ENCODE measurements around the gene SEMA4A.
"Not testable (repeated sequence)": the region's sequence is repeated elsewhere in the genome, so short reads cannot be mapped to it uniquely, and the experiment has no call there.

SEMA4A gene

DNA sequence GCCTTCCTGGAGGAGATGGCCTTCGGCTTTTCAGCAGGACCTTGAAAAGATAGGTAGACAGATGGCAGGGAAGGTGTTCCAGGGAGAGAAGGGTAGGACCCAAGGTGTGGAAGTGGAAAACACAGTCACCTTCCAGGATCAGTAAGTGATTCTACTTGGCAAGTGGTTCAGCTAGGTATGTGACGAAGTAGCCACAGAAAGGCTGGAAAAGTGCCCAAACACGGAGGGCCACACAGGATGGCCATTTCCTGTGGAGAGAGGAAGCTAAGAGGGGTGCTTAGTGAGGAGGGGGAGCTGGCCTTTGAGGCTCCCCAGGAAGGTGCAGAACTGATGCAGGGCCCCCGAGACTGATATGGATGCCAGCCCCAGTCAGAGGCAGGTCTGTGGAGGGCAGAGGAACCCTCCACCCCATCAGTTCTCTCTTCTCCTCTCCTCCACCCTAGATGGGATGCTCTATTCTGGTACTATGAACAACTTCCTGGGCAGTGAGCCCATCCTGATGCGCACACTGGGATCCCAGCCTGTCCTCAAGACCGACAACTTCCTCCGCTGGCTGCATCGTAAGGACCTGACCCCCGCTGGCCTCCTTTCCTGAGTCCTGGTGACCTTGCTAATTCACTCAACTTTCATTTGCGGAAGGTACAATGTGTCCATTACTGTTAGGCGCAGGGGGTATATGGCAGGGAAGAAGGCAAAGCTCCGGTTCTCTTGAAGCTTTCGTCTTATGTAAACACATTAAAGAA is 6.8 kb downstream of the SEMA4A start:
- DNase-seq (ENCODE audit: low read depth in 2 of 2): no peak

DNA sequence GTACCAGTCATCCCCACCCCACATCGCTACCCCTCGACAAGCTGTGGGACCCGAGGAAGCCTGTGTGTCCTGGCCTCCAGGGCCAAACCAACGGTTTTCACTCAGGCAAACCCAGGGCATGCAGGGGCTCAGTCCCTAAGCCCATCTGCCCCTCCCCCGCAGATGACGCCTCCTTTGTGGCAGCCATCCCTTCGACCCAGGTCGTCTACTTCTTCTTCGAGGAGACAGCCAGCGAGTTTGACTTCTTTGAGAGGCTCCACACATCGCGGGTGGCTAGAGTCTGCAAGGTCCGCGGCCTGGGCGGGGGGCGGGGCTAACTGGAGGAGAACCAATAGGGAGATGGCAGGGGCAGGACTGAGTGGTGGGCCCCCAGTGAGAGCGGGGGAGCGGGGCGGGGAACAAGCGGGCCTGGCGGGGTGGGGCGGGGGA is 7.4 kb downstream of the SEMA4A start:
- DNase-seq (ENCODE audit: low read depth in 2 of 2): peak; percentile 63 to 76

DNA sequence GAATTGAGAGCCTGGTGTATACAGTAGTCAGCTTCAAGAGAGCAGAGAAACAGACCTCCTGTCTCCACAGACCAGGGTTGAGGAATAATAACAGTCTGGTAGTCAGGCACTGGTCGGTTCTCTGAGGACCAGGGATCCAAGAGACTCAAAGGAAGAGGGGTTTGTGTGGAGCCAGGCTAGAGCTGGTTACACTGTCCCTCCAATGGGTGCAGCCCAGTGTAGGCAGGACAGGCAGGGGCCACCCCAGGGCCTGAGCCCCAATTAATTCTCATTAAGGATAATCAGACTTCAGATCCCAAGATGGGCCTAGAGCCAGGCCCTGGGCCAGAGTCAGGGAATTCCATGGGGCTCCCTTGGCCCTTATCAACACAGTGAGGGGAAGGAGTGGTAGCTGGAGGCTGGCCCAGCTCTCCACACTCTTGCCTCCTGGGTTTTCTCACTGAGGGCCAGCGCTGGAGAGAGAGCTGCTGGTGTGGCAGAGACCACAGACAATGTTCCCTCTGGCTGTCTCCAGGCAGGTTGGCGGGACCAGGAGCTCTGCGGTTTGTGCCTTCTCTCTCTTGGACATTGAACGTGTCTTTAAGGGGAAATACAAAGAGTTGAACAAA is 9.1 kb downstream of the SEMA4A start:
- no peak for DNase-seq (ENCODE audit: low read depth in 2 of 2)

DNA sequence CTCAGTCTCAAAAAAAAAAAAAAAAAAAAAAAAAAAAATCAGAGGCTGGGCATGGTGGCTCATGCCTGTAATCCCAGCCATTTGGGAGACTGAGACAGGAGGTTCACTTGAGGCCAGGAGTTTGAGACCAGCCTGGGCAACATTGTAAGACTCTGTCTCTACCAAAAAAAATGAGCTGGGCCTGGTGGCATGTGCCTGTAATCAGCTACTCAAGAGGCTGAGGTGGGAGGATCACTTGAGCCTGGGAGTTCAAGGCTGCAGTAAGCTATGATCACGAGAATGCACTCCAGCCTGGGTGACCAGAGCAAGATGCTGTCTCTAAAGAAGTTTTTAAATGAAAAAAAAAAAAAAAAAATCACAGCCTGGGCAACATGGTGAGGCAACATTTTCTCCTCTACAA is 10.3 kb downstream of the SEMA4A start:
- no peak for DNase-seq (ENCODE audit: low read depth in 2 of 2)

DNA sequence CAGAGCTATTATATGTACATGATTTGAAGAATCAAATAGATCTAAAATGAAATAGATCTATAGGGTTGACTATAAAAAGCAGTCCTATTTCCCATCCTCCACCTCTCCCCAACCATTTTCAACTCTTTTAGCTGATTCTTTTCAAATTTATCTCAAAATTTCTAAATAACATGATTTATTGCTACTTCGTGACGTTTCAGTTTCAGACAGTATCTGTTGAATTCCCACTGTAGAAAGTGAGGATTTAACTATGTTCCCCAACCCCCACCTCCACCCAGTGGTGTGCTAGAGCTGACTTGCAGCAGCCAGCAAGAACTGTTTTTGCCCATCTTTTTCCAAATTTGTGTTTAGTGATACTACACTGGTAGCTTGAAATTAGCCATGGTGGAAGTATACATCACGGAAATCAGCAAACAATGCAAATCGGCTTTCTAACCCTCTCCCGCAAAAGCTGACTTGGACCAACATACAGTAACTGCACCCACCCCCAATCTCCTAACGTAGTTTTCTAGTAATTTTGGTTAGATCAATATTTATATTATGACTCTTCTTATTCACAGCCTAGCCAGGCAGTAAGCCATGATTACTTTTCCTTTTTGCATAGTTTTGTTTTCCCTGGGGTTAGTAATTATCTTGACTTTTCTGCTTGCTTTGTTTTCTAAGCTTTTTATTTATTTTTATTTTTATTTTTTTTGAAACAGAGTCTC is 10.9 kb downstream of the SEMA4A start:
- DNase-seq (ENCODE audit: low read depth in 2 of 2): no peak

DNA sequence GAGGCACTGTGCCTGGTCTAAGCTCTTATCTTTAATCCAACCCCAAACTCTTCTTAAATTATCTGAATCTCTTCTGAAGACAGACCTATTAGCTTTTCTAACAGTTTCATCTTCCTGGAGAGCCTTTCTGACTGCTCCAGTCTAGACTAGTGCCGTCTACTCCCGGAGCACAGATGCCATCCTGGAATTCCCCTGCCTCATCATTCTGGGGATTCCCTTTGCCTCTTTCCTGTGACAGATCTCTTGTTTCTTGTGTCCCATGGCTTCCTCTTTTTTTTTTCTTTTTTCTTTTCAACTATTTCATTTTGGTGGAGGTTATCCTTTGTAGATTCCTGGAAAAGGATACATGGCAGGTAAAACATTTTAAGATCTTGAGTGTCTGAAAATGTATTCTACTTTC is 11.7 kb downstream of the SEMA4A start:
- DNase-seq (ENCODE audit: low read depth in 2 of 2): no peak

DNA sequence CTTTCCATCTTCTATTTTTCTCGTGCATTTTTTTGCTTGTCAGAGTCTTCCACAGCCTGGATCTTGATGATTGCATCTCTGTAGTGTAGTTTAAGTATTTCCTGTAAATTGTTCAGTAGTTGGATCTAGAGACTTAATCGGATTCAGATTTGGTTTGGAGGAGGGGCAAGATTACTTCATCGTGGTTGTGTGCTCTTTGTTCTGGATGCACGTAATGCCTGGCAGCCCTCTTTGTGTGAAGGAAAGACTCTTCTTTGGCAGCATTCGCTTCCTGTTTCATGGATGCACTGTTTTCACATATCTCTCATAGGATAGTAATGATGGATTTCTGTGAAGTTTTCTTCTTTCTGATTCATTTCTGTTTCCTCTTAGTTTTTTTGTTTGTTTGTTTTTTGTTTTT is 14.2 kb downstream of the SEMA4A start:
- DNase-seq (ENCODE audit: low read depth in 2 of 2): no peak

DNA sequence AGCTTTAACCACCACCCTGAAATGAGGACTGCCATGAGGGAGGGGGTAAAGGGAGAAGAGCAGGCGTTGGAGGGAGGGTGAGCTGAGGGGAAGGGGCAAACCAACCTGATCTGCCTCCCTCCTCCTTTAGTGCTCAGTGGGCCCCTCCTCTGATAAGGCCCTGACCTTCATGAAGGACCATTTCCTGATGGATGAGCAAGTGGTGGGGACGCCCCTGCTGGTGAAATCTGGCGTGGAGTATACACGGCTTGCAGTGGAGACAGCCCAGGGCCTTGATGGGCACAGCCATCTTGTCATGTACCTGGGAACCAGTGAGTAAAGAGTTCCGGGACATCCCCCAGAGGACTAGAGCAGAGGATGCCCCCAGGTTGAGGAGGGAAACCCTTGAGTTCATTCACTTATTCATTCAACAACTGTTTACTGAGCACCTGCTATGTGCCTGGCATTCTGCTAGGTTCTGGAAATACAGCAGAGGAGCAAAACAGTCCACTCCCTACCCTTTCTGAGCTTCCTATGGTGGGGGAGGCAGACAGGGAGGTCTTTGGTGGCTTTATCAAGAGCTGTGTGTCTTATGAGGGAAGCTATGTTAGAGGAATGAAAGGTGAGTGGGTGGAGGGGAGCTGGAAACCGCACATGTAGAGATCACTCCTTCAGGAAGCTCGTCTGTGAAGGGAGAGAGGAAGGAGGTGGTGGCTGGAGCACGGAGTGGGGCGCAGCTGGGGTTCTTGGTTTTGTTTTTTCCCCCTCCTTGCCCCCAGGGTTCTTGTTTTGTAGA is 19.5 kb downstream of the SEMA4A start:
- no peak for DNase-seq (ENCODE audit: low read depth in 2 of 2)

DNA sequence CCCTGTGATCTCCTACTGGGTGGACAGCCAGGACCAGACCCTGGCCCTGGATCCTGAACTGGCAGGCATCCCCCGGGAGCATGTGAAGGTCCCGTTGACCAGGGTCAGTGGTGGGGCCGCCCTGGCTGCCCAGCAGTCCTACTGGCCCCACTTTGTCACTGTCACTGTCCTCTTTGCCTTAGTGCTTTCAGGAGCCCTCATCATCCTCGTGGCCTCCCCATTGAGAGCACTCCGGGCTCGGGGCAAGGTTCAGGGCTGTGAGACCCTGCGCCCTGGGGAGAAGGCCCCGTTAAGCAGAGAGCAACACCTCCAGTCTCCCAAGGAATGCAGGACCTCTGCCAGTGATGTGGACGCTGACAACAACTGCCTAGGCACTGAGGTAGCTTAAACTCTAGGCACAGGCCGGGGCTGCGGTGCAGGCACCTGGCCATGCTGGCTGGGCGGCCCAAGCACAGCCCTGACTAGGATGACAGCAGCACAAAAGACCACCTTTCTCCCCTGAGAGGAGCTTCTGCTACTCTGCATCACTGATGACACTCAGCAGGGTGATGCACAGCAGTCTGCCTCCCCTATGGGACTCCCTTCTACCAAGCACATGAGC is 23.3 kb downstream of the SEMA4A start:
- no peak for DNase-seq (ENCODE audit: low read depth in 2 of 2)

DNA sequence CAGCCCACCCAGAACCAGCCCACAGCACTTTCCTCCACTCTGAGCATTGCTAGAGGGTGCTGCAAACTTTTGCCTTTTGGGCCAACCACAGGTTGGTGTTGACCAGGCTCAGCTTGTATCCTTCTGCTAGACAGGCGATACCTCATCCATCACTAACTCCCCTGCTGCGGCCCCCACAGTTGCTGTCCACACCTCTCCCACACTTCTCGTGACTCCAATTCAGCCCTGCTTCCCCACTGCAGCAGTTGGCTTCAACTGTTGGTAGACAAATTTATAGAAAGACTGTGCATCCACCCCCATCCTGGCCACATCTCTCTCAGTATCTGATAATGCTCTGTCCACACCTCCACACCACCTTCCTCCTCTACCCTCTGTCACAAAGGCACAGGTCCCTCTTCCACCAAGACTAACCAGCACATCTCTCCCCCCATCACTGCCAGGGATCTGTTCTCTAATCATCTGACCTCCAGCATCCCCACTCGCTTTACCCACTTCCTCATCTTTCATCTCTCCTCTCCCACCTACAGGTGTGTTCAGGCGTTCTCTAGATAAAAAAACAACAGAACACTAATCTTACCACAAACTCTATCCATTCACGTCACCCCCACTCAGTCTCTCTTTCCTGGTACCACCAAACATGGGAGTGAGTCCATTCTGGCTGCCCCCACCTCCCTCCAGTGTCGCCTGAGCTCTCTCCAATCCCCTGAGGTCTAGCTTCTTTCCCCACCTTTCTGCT is 24.7 kb downstream of the SEMA4A start:
- DNase-seq (ENCODE audit: low read depth in 2 of 2): no peak

DNA sequence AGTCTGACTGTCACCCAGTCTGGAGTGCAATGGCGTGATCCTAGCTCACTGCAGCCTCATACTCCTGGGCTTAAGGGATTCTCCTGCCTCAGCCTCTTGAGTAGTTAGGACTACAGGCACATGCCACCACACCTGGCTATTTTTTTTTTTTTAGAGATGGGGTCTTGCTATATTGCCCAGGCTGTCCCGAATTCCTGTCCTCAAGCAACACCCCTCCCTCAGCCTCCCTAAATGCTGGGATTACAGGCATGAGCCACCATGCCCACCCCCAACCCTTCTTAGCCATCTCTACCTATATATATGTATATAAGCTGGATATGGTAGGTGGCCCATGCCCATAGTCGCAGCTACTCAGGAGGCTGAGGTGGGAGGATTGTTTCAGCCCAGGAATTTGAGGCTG is 27.1 kb downstream of the SEMA4A start:
- DNase-seq (ENCODE audit: low read depth in 2 of 2): no peak

DNA sequence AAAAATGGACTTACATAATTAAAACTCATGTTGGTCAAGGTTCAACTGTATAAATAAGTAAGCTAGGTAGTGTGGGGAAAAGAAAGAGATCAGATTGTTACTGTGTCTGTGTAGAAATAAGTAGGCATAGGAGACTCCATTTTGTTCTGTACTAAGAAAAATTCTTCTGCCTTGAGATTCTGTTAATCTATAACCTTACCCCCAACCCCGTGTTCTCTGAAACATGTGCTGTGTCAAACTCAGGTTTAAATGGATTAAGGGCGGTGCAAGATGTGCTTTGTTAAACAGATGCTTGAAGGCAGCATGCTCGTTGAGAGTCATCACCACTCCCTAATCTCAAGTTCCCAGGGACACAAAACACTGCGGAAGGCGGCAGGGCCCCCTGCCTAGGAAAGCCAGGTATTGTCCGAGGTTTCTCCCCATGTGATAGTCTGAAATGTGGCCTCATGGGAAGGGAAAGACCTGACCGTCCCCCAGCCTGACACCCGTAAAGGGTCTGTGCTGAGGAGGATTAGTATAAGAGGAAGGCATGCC is 28.1 kb downstream of the SEMA4A start:
- DNase-seq (ENCODE audit: low read depth in 2 of 2): not testable (repeated sequence)

DNA sequence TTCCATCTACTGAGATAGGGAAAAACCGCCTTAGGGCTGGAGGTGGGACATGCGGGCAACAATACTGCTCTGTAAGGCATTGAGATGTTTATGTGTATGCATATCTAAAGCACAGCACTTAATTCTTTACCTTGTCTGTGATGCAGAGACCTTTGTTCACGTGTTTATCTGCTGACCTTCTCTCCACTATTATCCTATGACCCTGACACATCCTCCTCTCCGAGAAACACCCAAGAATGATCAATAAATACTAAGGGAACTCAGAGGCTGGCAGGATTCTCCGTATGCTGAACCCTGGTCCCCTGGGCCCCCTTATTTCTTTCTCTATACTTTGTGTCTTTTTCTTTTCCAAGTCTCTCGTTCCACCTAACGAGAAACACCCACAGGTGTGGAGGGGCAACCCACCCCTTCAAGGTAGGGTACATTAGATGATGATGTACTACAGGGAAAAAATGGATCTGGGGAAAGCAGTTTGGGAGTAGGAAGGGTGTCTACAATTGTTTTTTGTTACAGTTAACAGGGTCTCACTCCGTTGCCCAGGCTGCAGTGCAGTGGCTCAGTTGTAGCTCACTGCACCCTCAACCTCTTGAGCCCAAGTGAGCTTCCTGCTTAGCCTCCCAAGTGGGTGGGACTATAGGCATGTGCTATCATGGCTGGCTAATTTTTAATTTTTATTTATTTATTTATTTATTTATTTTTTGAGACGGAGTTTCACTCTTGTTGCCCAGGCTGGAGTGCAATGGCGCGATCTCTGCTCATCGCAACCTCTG is 28.8 kb downstream of the SEMA4A start:
- not testable (repeated sequence) for DNase-seq (ENCODE audit: low read depth in 2 of 2)

DNA sequence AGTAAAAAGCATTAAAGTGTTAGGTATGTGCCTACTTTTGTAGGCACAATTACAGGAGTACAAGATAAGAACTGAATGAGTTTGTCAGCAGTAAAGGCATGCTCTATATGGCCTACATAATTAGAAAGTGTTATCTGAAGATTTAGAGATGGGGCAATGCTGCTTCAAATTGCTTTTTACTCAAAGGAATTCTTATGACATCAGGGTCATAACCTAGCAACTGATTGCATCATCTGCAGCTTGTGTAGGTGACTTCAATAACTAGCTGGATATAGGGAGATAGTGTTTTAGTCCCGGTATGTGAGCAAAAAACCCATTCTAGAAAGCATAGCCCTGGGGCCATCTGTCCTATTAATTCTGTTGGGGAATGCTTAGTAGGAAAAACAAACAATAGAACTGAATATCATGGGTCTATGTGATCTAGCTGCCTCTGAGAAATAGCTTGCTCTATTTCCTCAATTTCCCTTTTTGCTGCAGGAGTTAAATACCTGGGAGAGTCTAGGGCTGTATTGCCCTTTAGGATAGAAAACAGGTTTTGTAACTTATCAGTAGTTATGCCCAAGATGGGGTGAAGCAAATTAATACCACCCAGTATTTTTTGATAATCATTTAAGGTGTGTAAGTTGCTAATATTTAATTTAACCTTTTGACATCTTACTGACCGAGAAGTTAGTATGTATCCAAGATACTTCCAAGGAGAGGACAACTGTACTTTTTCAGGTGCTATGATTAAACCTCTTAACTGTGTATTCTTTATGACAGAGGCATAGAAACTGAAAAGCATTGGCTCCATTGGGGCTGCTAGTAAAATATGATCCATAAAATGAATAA is 33.2 kb downstream of the SEMA4A start:
- DNase-seq (ENCODE audit: low read depth in 2 of 2): not testable (repeated sequence)

DNA sequence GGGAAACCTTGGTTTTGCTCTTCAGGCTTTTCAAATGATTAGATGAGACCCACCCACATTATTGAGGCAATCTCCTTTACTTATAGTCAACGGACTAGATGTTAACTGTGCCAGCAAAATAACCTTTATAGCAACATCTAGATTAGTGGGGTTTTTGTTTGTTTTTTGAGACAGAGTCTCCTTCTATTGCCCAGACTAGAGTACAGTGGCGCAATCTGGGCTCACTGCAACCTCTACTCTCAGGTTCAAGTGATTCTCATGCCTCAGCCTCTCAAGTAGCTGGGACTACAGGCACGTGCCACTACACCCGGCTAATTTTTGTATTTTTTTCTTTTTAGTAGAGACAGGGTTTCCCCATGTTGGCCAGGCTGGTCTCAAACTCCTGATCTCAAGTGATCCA is 36.9 kb downstream of the SEMA4A start:
- DNase-seq (ENCODE audit: low read depth in 2 of 2): not testable (repeated sequence)

DNA sequence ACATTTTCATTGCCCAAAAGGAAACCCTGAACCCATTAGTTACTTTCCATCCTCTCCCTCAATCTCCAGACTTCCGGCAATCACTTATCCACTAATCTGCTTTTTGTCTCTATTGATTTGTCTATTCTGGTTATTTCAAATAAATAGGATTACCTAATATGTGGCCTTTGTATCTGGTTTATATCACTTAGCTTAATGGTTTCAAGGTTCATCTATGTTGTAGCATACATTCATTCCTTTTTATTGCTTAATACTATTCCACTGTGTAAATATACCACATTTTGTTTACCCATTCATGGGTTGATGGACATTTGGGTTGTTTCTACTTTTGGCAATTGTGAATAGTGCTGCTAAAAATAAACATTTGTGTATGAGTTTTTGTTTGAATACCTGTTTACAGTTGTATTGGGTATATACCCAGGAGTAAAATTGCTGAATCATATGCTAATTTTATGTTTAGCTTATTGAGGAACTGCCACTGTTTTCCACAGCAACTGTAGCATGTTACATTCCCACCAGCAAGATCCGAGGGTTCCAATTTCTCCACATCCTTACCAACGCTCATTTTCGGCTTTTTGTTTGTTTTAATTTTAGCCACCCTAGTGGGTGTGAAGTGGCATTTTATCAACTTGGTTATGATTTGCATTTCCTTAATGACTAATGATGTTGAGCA is 38.0 kb downstream of the SEMA4A start:
- no peak for DNase-seq (ENCODE audit: low read depth in 2 of 2)

DNA sequence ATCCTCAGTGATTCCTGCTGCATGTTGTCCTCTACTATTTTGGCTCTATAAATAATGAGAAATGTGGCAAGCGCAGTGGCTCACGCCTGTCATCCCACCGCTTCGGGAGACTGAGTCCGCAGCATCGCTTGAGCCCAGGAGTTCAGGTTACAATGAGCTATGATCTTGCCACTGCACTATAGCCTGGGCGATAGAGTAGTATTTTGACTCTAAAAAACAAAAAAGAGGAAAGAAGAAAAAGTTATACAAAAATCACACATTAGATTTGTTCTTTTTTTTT is 39.8 kb downstream of the SEMA4A start:
- no peak for DNase-seq (ENCODE audit: low read depth in 2 of 2)

DNA sequence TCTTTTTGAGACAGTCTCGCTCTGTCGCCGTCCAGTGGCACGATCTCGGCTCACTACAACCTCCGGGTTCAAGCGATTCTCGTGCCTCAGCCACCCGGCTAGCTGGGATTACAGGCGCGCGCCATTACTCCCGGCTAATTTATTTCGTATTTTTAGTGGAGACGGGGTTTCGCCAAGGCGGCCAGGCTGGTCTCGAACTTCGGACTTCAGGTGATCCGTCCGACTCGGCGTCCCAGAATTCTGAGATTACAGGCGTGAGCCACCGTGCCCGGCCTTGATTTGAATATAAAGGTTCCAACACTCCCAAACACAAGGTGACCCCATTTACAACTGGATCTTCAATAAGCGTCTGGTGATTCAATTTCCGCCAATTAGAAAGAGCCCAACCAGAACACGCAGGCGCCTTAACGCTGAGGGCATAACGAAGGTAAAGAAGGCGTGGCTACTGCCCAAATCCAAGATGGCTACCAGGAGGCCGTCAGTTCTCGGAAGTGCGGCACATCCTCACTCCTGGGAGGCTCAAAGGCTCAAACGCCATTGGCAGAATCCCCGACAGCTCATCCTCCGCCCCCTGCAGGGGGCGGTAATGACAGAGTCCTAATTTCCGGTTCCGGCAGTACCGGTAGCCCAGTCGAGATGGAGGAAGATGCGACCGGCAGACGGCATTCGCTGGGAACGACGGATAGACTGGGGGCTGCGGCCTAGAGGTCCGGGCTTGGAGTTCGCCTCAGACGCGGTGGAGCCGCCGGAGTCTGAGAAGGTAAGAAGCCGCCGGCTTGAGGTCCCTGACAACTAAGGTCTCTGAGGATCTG is 40.3 kb downstream of the SEMA4A start, which contains the start of gene SLC25A44:
Gene SLC25A44, plus strand, starts transcription at position 617 of the 812 bp plus-strand sequence. CDS start 5,744 bp downstream, outside the sequence.
- DNase-seq (ENCODE audit: low read depth in 2 of 2): peak; percentile 92 to 96
